Measurements from ENCODE around the gene BABAM2. TPM values are rescaled to one million over a fixed set of nuclear protein-coding genes. Genes with fewer than 3 reads are reported as not detected.

Gene BABAM2
- total RNA-seq, 2 experiments from 2014 or later, result 19.7 to 33.2 TPM

- no peak overlapping the region for H3K27ac ChIP-seq (ENCODE audit: low read depth, low read length, poor library complexity, severe bottlenecking)
- peaks cover 13% of the 10 kb centered on the region for H3K36me3 ChIP-seq (ENCODE audit: insufficient read depth, low read length)
- intact Hi-C loops (cut with micrococcal nuclease; ENCODE audit: unreplicated experiment), result no loop called here
- ChIA-PET CTCF (ENCODE audit: unreplicated experiment) (no interaction called here), POLR2A (no interaction called here)
- H3K9me3 ChIP-seq (ENCODE audit: low read length), result no peaks in the 10 kb centered on the region
- H3K9me2 ChIP-seq (ENCODE audit: insufficient read depth, low read length), result no peaks in the 10 kb centered on the region
- H4K20me1 ChIP-seq (ENCODE audit: insufficient read depth, low read length), result no peaks in the 10 kb centered on the region
- no peak overlapping the region for H2AFZ ChIP-seq (ENCODE audit: low read length)
- H3K4me1 ChIP-seq (ENCODE audit: insufficient read depth, low read length, poor library complexity, severe bottlenecking), result no peaks in the 10 kb centered on the region
- H3K4me3 ChIP-seq (ENCODE audit: low read depth, low read length, poor library complexity, severe bottlenecking), result no peak overlapping the region
- BruUV-seq (replicated peaks), result no TSS peak
- TF ChIP-seq CTCF (conservative IDR thresholded peaks at IDR 0.05; ENCODE audit: low read length) (no peak), EZH2phosphoT487 (IDR thresholded peaks at IDR 0.05; ENCODE audit: borderline replicate concordance, low read depth, low read length) (no peak)
- no peak overlapping the region for H3K4me2 ChIP-seq (ENCODE audit: low read length)
- no peaks in the 10 kb centered on the region for H3K79me2 ChIP-seq (ENCODE audit: insufficient read depth, low read depth, low read length)
- DNase-seq (ENCODE audit: low spot score), result no peak
Observed at GRCh38 chr2:27901234-27901633, 10.7 kb downstream of the BABAM2 start.

GRCh38 chr2:27902098-27902497 is 11.6 kb downstream of the BABAM2 start:
- H3K4me1 ChIP-seq (ENCODE audit: insufficient read depth, low read length, poor library complexity, severe bottlenecking), result no peaks in the 10 kb centered on the region
- intact Hi-C loops (cut with micrococcal nuclease; ENCODE audit: unreplicated experiment), result no loop called here
- H2AFZ ChIP-seq (ENCODE audit: low read length), result no peak overlapping the region
- CTCF ChIA-PET (ENCODE audit: unreplicated experiment), result no interaction called here
- TF ChIP-seq CTCF (conservative IDR thresholded peaks at IDR 0.05; ENCODE audit: low read length) (no peak), EZH2phosphoT487 (IDR thresholded peaks at IDR 0.05; ENCODE audit: borderline replicate concordance, low read depth, low read length) (no peak)
- no peak overlapping the region for H3K4me2 ChIP-seq (ENCODE audit: low read length)
- BruUV-seq (replicated peaks), result no TSS peak
- POLR2A ChIA-PET, result no interaction called here
- no peak for DNase-seq (ENCODE audit: low spot score)
- no peak overlapping the region for H3K27ac ChIP-seq (ENCODE audit: low read depth, low read length, poor library complexity, severe bottlenecking)
- no peaks in the 10 kb centered on the region for H3K9me3 ChIP-seq (ENCODE audit: low read length)
- peaks cover 5% of the 10 kb centered on the region for H3K36me3 ChIP-seq (ENCODE audit: insufficient read depth, low read length)
- no peaks in the 10 kb centered on the region for H4K20me1 ChIP-seq (ENCODE audit: insufficient read depth, low read length)
- no peaks in the 10 kb centered on the region for H3K79me2 ChIP-seq (ENCODE audit: insufficient read depth, low read depth, low read length)
- no peaks in the 10 kb centered on the region for H3K9me2 ChIP-seq (ENCODE audit: insufficient read depth, low read length)
- H3K4me3 ChIP-seq (ENCODE audit: low read depth, low read length, poor library complexity, severe bottlenecking), result no peak overlapping the region

GRCh38 chr2:27903018-27903417 is 12.5 kb downstream of the BABAM2 start:
- TF ChIP-seq CTCF (conservative IDR thresholded peaks at IDR 0.05; ENCODE audit: low read length) (no peak), EZH2phosphoT487 (IDR thresholded peaks at IDR 0.05; ENCODE audit: borderline replicate concordance, low read depth, low read length) (no peak)

More at GRCh38 chr2:27903018-27903417, 12.5 kb downstream of the BABAM2 start:
- H3K4me2 ChIP-seq (ENCODE audit: low read length), result no peak overlapping the region
- no peaks in the 10 kb centered on the region for H4K20me1 ChIP-seq (ENCODE audit: insufficient read depth, low read length)
- H3K27ac ChIP-seq (ENCODE audit: low read depth, low read length, poor library complexity, severe bottlenecking), result no peak overlapping the region
- no peaks in the 10 kb centered on the region for H3K9me3 ChIP-seq (ENCODE audit: low read length)
- ChIA-PET POLR2A (no interaction called here), CTCF (ENCODE audit: unreplicated experiment) (no interaction called here)
- no peaks in the 10 kb centered on the region for H3K79me2 ChIP-seq (ENCODE audit: insufficient read depth, low read depth, low read length)
- no TSS peak for BruUV-seq (replicated peaks)
- H3K36me3 ChIP-seq (ENCODE audit: insufficient read depth, low read length), result peaks cover 3% of the 10 kb centered on the region
- H3K9me2 ChIP-seq (ENCODE audit: insufficient read depth, low read length), result no peaks in the 10 kb centered on the region
- no peaks in the 10 kb centered on the region for H3K4me1 ChIP-seq (ENCODE audit: insufficient read depth, low read length, poor library complexity, severe bottlenecking)
- intact Hi-C loops (cut with micrococcal nuclease; ENCODE audit: unreplicated experiment), result no loop called here
- no peak for DNase-seq (ENCODE audit: low spot score)
- H2AFZ ChIP-seq (ENCODE audit: low read length), result no peak overlapping the region
- no peak overlapping the region for H3K4me3 ChIP-seq (ENCODE audit: low read depth, low read length, poor library complexity, severe bottlenecking)
